PC-3 (cell line): ENCODE data around the gene GUF1. TPM values are rescaled to one million over a fixed set of nuclear protein-coding genes. Genes with fewer than 3 reads are reported as not detected.
A peak's percentile ranks its signal among the peaks of the same experiment; 100 is the strongest.

ENCODE experiments used
- ATAC-seq: fragments of 200-7000 bp; cut with Tn5 transposase; 2 replicates; pipeline ENCODE4 v1.9.1; 2020; ENCODE audit warnings: mild to moderate bottlenecking, moderate library complexity
- BruUV-seq: library from RNA; stranded (reverse); fragments of 400-500 nt; replicated peaks from 2 replicates; lab custom pipeline; 2021; lab: Mats Ljungman, UMichigan
- CTCF ChIA-PET: fragments of 300-600 bp; sonication (Branson Sonifier 250); formaldehyde crosslinking; loops from one replicate; lab custom pipeline; 2022; ENCODE audit warnings: antibody characterized with exemption; lab: Charles Lee
- POLR2A ChIA-PET: fragments of 300-600 bp; sonication (Branson Sonifier 250); formaldehyde crosslinking; loops from one replicate; lab custom pipeline; 2022; ENCODE audit warnings: antibody characterized with exemption; ENCODE audit not compliant: unreplicated experiment; lab: Charles Lee
- DNase-seq: peaks from one replicate; pipeline ENCODE4 v3.0.0-alpha.2; 2015
- H2AFZ ChIP-seq: fragments of 300-600 bp; sonication (generic); 2 replicates; pipeline ENCODE4 v1.6.0; 2016; ENCODE audit warnings: antibody characterized with exemption, low read length
- H3F3A ChIP-seq: fragments of 300-600 bp; sonication (generic); one replicate; pipeline ENCODE4 v1.6.0; 2017; ENCODE audit warnings: antibody characterized with exemption, low read length, control low read depth, mild to moderate bottlenecking; ENCODE audit not compliant: unreplicated experiment
- H3K27ac ChIP-seq: fragments of 300-600 bp; sonication (generic); 2 replicates; pipeline ENCODE4 v1.5.1; 2016; ENCODE audit warnings: mild to moderate bottlenecking, low read length
- H3K27me3 ChIP-seq: fragments of 300-600 bp; sonication (generic); 2 replicates; pipeline ENCODE4 v1.6.1; 2016; ENCODE audit warnings: low read length, mixed read lengths
- H3K36me3 ChIP-seq: fragments of 300-600 bp; sonication (generic); 2 replicates; pipeline ENCODE4 v1.6.1; 2016; ENCODE audit warnings: low read depth, mixed run types, low read length, mixed read lengths
- H3K4me1 ChIP-seq: fragments of 300-600 bp; sonication (generic); 2 replicates; pipeline ENCODE4 v1.5.1; 2016; ENCODE audit warnings: low read length; ENCODE audit not compliant: insufficient read depth
- H3K4me2 ChIP-seq: fragments of 300-600 bp; sonication (generic); 2 replicates; pipeline ENCODE4 v1.6.0; 2016; ENCODE audit warnings: low read length
- H3K4me3 ChIP-seq: fragments of 300-600 bp; sonication (generic); 2 replicates; pipeline ENCODE4 v1.5.1; 2016; ENCODE audit warnings: mild to moderate bottlenecking, low read length, mixed read lengths
- H3K79me2 ChIP-seq: fragments of 300-600 bp; sonication (generic); 2 replicates; pipeline ENCODE4 v1.6.1; 2017; ENCODE audit warnings: low read length, mixed read lengths
- H3K9ac ChIP-seq: fragments of 300-600 bp; sonication (generic); 2 replicates; pipeline ENCODE4 v1.6.0; 2016; ENCODE audit warnings: mild to moderate bottlenecking, low read length
- H3K9me2 ChIP-seq: fragments of 300-600 bp; sonication (generic); replicated peaks from 2 replicates; pipeline ENCODE4 v1.6.1; 2016; ENCODE audit warnings: mixed run types, low read length, mixed read lengths
- H3K9me3 ChIP-seq: fragments of 300-600 bp; sonication (generic); 2 replicates; pipeline ENCODE4 v1.6.1; 2016; ENCODE audit warnings: low read length, mixed read lengths
- H4K20me1 ChIP-seq: fragments of 300-600 bp; sonication (generic); 2 replicates; pipeline ENCODE4 v1.6.1; 2016; ENCODE audit warnings: low read length, mixed read lengths
- CTCF ChIP-seq: fragments of 300-600 bp; sonication (generic); conservative IDR thresholded peaks from 2 replicates; pipeline ENCODE4 v1.5.1; 2017; ENCODE audit warnings: antibody characterized with exemption, low read depth, mild to moderate bottlenecking, low read length
- EZH2 ChIP-seq: fragments of 300-600 bp; sonication (generic); IDR thresholded peaks from one replicate; pipeline ENCODE4 v1.6.1; 2017; ENCODE audit warnings: antibody characterized with exemption, mild to moderate bottlenecking, low read length; ENCODE audit not compliant: unreplicated experiment
- EZH2phosphoT487 ChIP-seq: fragments of 300-600 bp; sonication (generic); IDR thresholded peaks from 2 replicates; pipeline ENCODE4 v1.6.1; 2018; ENCODE audit warnings: mild to moderate bottlenecking, antibody characterized with exemption, low read length, borderline replicate concordance
- intact Hi-C: fragments of 100-400 bp; cut with micrococcal nuclease; formaldehyde crosslinking; loops from 2 replicates; pipeline ENCODE4 v1.9.0; 2023
- total RNA-seq: library from RNA; depleted of rRNA; stranded (reverse); fragments of >200 nt; gene quantifications from 2 replicates; pipeline ENCODE4 v1.2.3, GENCODE V29; 2014

The GUF1 gene
- total RNA-seq, 1 experiment from 2014 or later = 13.7 TPM

- intact Hi-C loops = no loop called here
- H3K9me2 ChIP-seq = no peaks in the 10 kb centered on the region
- ChIA-PET POLR2A (no interaction called here), CTCF (no interaction called here)
- no peak overlapping the region for H3K4me3 ChIP-seq
- H4K20me1 ChIP-seq = no peaks in the 10 kb centered on the region
- no peaks in the 10 kb centered on the region; the same call in 1 of the 2 replicates for H3K4me1 ChIP-seq
- no TSS peak for BruUV-seq
- H2AFZ ChIP-seq = no peak overlapping the region
- H3K27me3 ChIP-seq = no peaks in the 10 kb centered on the region
- no peaks in the 10 kb centered on the region for H3F3A ChIP-seq
- H3K36me3 ChIP-seq = no peaks in the 10 kb centered on the region
- H3K9ac ChIP-seq = no peak overlapping the region
- no peak for TF ChIP-seq CTCF
- TF ChIP-seq EZH2phosphoT487 = no peak
- no peak for TF ChIP-seq EZH2
- no peak overlapping the region for H3K27ac ChIP-seq
- DNase-seq (no peak), ATAC-seq (no peak)
- H3K4me2 ChIP-seq = no peak overlapping the region
- no peaks in the 10 kb centered on the region for H3K79me2 ChIP-seq
- no peaks in the 10 kb centered on the region for H3K9me3 ChIP-seq
Measured at GRCh38 chr4:44671636-44672035, 6.6 kb upstream of the GUF1 start.

- Histone ChIP-seq H3F3A (no peaks in the 10 kb centered on the region), H3K27me3 (no peaks in the 10 kb centered on the region), H3K9me2 (no peaks in the 10 kb centered on the region), H3K79me2 (peaks cover 12% of the 10 kb centered on the region), H4K20me1 (no peaks in the 10 kb centered on the region), H3K27ac (no peak overlapping the region), H3K9ac (no peak overlapping the region), H3K4me1 (no peaks in the 10 kb centered on the region; the same call in 1 of the 2 replicates), H3K4me3 (no peak overlapping the region), H2AFZ (no peak overlapping the region), H3K9me3 (no peaks in the 10 kb centered on the region), H3K36me3 (no peaks in the 10 kb centered on the region), H3K4me2 (no peak overlapping the region)
- ATAC-seq (no peak), DNase-seq (no peak)
- BruUV-seq = no TSS peak
- CTCF ChIA-PET = no interaction called here
- intact Hi-C loops = no loop called here
- peak; percentile 26; the same call in 1 of the 2 replicates for TF ChIP-seq CTCF
- no peak for TF ChIP-seq EZH2phosphoT487
- POLR2A ChIA-PET = no interaction called here
Measured at GRCh38 chr4:44674471-44674870, 3.7 kb upstream of the GUF1 start.

GRCh38 chr4:44675366-44675765 lies 2.9 kb upstream of the GUF1 start:
- BruUV-seq = no TSS peak
- no peak overlapping the region for H3K9ac ChIP-seq
- no peak overlapping the region for H2AFZ ChIP-seq
- ATAC-seq (no peak), DNase-seq (no peak)
- no peaks in the 10 kb centered on the region for H4K20me1 ChIP-seq
- no peak overlapping the region for H3K4me3 ChIP-seq
- H3K27ac ChIP-seq = no peak overlapping the region
- no peaks in the 10 kb centered on the region for H3K9me2 ChIP-seq
- no peaks in the 10 kb centered on the region for H3K9me3 ChIP-seq
- no peak for TF ChIP-seq CTCF
- no peak for TF ChIP-seq EZH2phosphoT487
- TF ChIP-seq EZH2 = no peak
- no peak overlapping the region for H3K4me2 ChIP-seq
- no peaks in the 10 kb centered on the region for H3K27me3 ChIP-seq
- no peaks in the 10 kb centered on the region for H3K36me3 ChIP-seq
- no peaks in the 10 kb centered on the region; the same call in 1 of the 2 replicates for H3K4me1 ChIP-seq
- intact Hi-C loops = no loop called here
- H3K79me2 ChIP-seq = peaks cover 21% of the 10 kb centered on the region
- POLR2A ChIA-PET = no interaction called here
- H3F3A ChIP-seq = no peaks in the 10 kb centered on the region
- CTCF ChIA-PET = no interaction called here
